SKM-1 treated with dmso at 0.1 percent for 144 hours (cell line): ENCODE data around the gene DDX55.

Experiments used
- DNase-seq: peaks from one replicate; lab custom pipeline; 2025; ENCODE audit not compliant: unreplicated experiment; lab: John Stamatoyannopoulos, UW

DDX55 gene

GRCh38 chr12:123607756-123608155, 5.9 kb downstream of the DDX55 start:
- DNase-seq: no peak

DNA sequence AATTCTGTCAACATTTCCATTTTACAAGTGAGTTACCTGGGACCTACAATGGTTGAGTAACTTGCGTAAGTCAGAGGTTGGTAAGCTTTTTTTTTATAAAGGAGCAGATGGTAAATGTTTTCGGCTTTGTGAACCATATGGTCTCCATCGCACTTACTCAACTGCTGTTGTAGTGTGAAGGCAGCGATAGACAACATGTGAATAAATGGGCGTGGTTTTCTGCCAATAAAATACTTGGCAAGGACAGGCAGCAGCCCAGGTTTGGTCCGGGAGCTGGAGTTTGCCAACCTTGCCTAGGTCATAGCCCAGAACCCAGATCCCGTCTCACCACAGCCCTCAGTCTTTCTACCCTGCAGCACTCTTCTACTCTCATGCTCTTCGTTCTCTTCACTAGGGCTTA, 6.3 kb downstream of the DDX55 start:
- no peak for DNase-seq

- no peak for DNase-seq
Observed at GRCh38 chr12:123614110-123614509, 12.2 kb downstream of the DDX55 start.

DNA sequence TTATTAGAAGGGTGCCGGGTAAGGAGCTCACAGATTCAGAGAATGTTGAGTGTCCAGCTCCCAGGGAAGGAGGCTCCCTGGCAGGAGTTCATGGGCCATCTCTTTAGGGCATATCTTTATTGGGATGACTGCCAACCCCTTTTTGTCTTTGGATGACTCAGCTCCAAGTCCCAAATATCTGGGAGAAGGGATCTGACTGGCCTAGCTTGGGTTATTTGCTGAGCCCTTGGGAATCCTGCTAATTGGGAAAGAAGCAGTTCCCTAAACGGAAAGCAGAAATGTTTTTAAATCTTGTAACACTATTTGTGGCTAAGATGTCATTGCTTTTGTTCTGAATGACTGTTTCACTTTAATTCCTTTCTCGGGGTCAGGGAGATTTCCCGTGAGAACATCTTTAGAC, 12.6 kb downstream of the DDX55 start:
- no peak for DNase-seq

GRCh38 chr12:123617144-123617543, 15.2 kb downstream of the DDX55 start:
- DNase-seq: no peak

DNA sequence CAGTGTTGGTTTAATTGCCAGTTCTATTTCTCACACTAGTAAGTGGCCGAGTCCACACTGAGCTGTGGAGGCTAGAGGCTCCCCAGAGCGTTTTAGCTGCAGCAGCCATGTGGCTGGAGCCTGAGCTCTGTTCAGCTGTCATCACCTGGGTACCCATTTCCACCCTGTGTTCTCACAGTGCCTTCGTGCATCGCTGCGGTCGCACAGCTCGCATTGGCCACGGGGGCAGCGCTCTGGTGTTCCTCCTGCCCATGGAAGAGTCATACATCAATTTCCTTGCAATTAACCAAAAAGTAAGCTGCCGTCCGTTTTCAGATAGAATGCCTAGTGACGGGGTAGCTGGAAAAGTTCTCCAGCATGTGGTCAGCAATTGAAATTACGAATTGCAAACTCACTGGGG, 15.7 kb downstream of the DDX55 start:
- no peak for DNase-seq

GRCh38 chr12:123621101-123621500, 19.2 kb downstream of the DDX55 start:
- DNase-seq: no peak

DNA sequence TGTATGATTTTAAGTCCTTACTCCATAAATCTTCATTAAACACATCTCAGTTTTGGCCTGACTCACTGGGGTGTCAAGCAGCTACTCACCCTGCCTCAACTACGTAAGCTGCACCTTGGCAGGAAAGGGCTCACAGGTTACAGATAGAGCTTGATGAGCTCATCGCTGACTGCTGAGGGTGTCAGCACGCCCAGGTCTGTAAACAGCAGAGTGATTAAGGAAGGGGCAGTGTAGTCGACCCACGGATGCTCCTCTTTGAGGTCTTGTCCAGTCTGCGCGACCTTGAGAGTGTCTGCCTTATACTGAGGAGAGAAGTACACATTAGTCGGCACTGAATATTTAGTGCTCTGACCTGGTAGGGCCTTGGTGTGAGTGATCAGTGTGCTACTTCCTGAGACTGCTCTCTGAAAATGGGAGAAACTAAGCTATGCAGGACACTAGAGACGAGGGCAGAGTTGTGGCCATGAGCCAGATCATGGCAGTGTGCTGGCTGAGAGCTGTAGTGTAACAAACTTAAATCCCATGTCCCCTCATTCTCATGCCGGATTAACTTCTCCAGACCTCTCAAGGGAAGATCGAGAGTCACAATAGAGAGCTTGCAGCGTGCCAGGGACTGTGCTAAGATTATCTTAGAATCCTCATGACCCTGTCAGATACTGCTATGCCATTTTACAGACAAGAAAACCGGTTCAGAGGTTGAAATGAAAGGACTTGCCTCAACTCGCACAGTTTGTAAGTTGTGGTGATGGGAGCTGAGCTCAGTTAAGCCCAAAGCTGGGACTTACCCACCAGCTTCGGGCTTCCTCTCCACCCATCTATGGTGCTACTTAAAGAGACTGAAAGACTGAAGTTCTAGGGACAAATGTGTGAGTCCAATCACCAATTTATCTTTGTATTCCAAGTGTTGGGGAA, 20.0 kb downstream of the DDX55 start:
- DNase-seq: no peak

- DNase-seq: peak; percentile 69
Observed at GRCh38 chr12:123633379-123634141, 31.7 kb downstream of the DDX55 start, which contains the start of the genes EIF2B1 and GTF2H3. Gene EIF2B1, minus strand, starts transcription at chr12:123633686. Its CDS starts 129 bp downstream, at chr12:123633557. Gene GTF2H3, plus strand, starts transcription at chr12:123633829. Its CDS starts 31 bp downstream, at chr12:123633860.

DNA sequence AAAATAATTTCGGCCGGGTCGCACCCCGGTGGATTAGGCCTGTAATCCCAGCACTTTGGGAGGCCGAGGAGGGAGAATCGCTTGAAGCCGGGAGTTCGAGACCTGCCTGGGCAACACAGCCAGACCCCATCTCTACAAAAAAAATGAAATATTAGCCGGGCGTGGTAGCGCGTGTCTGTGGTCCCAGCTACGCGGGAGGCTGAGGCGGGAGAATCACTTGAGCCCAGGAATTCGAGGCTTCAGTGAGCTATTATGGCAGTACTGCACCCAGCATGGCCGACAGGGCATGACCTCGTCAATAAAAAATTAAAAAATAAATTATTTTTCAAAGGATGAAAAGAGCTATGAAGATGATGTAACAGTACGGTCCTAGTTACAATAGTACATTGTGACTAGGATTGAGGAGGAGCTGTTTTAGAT, 32.3 kb downstream of the DDX55 start:
- DNase-seq: no peak

DNA sequence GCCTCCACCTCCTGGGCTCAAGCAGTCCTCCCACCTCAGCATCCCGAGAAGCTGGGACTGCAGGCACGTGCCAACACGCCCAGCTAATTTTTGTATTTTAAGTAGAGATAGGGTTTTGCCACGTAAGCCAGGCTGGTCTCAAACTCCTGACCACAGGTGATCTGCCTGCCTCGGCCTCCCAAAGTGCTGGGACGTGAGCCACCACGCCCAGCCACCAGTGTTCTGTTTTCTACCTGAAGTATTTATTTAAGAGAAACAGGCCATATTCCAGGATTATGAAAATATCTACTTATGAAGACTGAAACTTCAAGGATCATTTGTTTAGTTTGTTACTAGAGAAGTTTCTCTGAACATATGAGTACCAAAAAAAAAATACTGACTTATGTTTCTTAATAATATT, 42.0 kb downstream of the DDX55 start:
- no peak for DNase-seq

DNA sequence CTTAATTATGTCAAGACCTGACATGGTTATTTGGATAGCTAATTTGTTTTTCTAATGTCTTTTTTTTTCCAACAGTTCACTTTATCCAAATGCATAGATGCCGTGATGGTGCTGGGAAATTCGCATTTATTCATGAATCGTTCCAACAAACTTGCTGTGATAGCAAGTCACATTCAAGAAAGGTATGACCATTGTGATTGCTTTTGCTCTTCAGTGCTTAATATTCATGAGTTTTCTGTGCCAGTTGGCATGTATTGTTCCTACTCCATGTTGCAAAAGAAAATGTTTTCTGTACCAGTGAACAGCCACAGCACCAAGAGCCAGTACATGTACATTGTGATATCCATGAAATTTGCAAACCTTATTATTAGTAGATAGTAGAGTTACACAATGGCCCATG, 43.5 kb downstream of the DDX55 start:
- no peak for DNase-seq

DNA sequence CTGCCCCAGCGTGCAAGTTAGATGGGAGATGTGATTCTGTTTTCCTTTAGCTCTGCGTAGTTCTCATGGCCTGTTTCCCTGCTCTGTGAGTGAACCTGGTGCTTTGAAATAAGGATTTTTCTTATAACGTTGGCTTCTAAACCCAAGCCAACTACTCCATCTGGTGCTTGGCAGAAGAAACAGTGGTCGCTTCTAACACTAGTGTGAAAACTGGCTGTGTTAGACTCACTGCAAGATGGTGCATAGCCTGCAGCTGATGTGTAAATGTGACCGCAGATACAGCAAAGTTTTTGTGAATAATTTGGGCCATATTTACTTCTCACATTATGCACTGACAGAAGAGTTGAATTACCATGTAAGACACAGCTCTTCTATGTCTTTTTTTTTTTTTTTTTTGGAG, 44.0 kb downstream of the DDX55 start:
- no peak for DNase-seq

- no peak for DNase-seq
Observed at GRCh38 chr12:123648401-123648800, 46.5 kb downstream of the DDX55 start.

DNA sequence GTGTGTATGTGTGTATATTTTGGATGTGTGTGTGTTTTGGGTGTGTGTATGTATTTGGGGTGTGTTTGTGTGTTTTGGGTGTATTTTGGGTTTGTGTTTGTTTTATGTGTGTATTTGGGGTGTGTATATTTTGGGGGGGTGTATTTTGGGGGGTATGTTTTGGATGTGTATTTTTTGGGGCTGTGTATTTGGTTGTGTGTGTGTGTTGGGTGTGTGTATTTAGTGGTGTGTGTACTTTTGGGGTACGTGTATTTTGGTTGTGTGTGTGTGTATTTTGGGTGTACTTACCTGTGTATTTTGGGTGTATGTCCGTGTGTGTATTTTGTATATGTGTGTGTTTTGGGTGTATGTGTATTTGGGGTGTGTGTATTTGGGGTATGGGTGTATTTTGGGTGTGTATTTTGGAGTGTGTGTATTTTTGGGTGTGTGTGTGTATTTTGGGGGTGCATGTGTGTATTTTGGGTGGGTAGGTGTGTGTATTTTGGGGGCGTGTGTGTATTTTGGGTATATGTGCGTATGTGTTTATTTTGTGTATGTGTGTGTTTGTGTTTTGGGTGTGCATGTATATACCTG, 52.3 kb downstream of the DDX55 start:
- no peak for DNase-seq

DNA sequence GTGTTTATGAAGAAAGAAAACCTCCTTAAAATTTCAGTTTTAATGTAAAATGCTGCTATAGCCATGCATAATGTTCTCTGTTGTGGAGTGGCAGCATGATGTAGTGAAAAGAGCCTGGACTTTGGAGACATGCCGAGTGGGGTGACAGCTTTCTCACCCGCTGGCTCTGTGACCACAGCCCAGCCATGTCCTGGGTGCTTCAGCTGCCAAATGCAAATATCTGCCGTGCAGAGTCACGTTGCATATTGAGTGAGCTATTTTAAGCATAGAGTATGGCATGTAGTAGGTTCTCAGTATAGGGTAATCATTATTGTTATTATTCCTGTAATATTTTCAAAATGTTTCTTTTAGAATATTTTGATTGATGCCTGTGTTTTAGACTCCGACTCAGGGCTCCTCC, 53.5 kb downstream of the DDX55 start:
- no peak for DNase-seq

DNA sequence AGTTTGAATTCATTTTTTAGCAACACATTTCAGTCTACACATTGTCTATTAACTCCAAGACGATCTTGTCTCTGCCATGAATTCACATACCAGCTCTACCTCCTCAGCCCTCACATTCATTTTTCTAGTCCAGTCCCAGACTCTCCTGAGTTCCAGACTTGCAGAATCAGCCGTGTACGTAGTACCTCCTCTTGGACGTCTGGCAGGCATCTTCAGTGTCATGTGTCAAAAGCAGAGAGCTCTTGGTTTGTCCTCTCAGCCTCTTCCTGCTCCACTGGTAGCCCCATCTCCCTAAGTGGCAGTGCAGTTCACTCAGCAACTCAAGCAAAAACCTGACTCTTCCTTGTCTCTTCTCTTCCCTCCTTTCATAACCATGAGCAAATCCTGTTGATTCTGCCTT, 54.5 kb downstream of the DDX55 start:
- DNase-seq: no peak

GRCh38 chr12:123657211-123657610, 55.3 kb downstream of the DDX55 start:
- no peak for DNase-seq

- DNase-seq: no peak
Observed at GRCh38 chr12:123659996-123660727, 58.3 kb downstream of the DDX55 start.

DNA sequence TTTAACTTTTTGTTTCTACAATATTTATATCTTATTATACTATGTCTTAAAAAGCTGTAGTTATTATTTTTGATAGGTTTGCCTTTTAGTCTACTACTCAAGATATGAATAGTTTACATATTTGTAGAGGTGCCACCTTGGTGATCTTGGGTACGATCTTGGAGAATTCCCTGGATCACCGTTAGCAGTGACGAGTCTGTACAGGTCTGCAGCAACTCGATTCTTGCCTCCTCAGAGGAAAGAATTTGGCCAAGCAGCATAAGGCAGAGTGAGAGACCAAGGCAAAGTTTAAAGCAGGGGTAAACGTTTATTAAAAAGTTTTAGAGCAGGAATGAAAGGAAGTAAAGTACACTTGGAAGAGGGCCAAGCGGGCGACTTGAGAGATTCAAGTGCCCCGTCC, 65.9 kb downstream of the DDX55 start:
- DNase-seq: no peak
